ENCODE data around the gene SLC13A4. TPM values are rescaled to one million over a fixed set of nuclear protein-coding genes. Genes with fewer than 3 reads are reported as not detected.
"Not testable (repeated sequence)": the region's sequence is repeated elsewhere in the genome, so short reads cannot be mapped to it uniquely, and the experiment has no call there.

The SLC13A4 gene
- total RNA-seq, 1 donor from 2014 or later, result not detected

DNA sequence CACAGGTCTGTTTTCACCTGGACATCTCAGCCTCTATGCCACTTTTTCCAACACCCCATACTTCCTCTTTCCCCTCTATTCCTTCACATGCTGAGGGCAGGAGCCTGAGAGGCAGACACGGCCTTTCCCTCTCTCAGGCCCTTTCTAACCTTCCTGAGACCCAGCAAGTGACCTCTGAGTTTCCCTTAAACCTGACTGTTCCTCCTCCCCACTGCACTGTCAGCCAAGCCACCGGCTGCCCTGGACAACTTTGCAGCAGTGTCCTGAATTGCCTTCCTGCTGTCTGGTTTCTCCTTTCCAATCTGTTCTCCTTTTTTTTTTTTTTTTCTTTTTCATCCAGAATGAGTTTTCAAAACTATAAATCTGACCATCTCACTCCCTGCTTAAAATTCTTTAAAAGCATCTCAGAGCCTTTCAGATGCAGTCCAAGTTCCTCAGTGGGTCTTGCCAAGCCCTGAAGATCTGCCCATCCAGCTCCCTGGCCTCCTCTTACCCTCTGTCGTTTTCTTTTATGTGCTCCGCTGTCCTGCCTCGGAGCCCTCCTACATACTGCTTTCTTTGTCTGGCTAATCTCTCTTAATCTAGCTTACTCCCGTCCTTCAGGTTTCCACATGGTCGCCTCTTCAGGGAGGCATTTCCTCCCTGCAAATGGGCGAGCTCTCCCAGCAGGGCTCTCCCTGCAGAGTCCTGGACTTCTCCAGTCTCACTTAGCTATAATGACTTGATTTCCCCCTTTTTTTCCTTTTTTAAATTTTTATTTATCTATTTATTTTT is 30.5 kb downstream of the SLC13A4 start:
- no peaks in the 10 kb centered on the region for H3K9me3 ChIP-seq
- DNase-seq (ENCODE audit: extremely low spot score in 2 of 2), result no peak
- intact Hi-C loops (cut with DNase I), result no loop called here
- H3K36me3 ChIP-seq, result peaks cover 0 to 7% of the 10 kb centered on the region in 2 donors
- no peak overlapping the region for H3K4me3 ChIP-seq
- H3K27ac ChIP-seq, result no peak overlapping the region
- no peaks in the 10 kb centered on the region for H3K27me3 ChIP-seq
- TF ChIP-seq POLR2A (IDR thresholded peaks at IDR 0.05) (no peak), POLR2AphosphoS5 (IDR thresholded peaks at IDR 0.05; ENCODE audit: insufficient read depth in 1 of 2, low read depth in 1 of 2) (no peak)
- TF ChIP-seq, protein P1, sequence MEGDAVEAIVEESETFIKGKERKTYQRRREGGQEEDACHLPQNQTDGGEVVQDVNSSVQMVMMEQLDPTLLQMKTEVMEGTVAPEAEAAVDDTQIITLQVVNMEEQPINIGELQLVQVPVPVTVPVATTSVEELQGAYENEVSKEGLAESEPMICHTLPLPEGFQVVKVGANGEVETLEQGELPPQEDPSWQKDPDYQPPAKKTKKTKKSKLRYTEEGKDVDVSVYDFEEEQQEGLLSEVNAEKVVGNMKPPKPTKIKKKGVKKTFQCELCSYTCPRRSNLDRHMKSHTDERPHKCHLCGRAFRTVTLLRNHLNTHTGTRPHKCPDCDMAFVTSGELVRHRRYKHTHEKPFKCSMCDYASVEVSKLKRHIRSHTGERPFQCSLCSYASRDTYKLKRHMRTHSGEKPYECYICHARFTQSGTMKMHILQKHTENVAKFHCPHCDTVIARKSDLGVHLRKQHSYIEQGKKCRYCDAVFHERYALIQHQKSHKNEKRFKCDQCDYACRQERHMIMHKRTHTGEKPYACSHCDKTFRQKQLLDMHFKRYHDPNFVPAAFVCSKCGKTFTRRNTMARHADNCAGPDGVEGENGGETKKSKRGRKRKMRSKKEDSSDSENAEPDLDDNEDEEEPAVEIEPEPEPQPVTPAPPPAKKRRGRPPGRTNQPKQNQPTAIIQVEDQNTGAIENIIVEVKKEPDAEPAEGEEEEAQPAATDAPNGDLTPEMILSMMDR (IDR thresholded peaks at IDR 0.05), result no peak
- peaks cover 10% of the 10 kb centered on the region for H3K4me1 ChIP-seq

DNA sequence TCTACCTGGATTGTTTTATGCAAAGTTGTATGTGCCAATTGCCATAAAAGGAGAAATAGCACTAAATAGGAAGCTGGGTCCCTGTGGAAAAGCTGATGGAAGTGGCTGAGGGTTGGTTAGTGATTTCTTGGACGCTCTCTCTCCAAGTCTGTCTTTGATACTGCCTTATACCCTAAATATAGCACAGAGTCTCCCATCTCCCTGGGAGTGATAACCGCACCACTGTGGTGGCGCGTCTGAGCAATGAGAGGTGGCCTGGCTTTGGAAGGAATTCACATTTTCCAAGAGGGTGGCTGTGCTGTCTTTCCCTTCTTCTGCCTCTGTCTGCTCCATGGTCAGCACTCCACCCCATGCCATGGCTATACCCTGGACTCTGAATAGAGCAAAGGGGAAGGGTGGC is 34.4 kb downstream of the SLC13A4 start:
- no peak for TF ChIP-seq POLR2AphosphoS5 (IDR thresholded peaks at IDR 0.05; ENCODE audit: insufficient read depth in 1 of 2, low read depth in 1 of 2)
- TF ChIP-seq, protein P1 (IDR thresholded peaks at IDR 0.05), result no peak
- TF ChIP-seq POLR2A (IDR thresholded peaks at IDR 0.05), result no peak
- no peaks in the 10 kb centered on the region for H3K27me3 ChIP-seq
- peaks cover 10% of the 10 kb centered on the region for H3K4me1 ChIP-seq
- no peaks in the 10 kb centered on the region for H3K9me3 ChIP-seq
- no peak overlapping the region for H3K4me3 ChIP-seq
- no peak overlapping the region for H3K27ac ChIP-seq
- DNase-seq (ENCODE audit: extremely low spot score in 2 of 2), result no peak
- H3K36me3 ChIP-seq, result peaks cover 0 to 27% of the 10 kb centered on the region in 2 donors
- intact Hi-C loops (cut with DNase I), result no loop called here

DNA sequence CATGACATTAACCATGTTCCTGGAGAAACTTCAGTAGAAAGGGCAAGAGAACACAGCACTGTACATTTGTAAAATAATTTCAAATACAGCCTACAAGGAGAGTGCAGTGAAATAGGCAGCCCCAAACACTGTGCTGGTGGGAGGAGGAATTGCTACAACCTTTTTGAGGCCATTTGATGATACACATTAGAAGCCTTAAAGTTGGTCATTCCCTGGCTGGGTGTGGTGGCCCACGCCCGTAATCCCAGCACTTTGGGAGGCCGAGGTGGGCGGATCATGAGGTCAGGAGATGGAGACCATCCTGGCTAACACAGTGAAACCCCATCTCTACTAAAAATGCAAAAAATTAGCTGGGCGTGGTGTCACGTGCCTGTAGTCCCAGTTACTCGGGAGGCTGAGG is 35.4 kb downstream of the SLC13A4 start:
- H3K9me3 ChIP-seq; DNase-seq (ENCODE audit: extremely low spot score in 2 of 2); H3K4me3 ChIP-seq; H3K4me1 ChIP-seq; intact Hi-C loops (cut with DNase I); H3K27ac ChIP-seq; H3K27me3 ChIP-seq: not testable (repeated sequence)
- H3K36me3 ChIP-seq, result peaks cover 0 to 27% of the 10 kb centered on the region in 2 donors

- H3K9me3 ChIP-seq, result no peaks in the 10 kb centered on the region
- DNase-seq (ENCODE audit: extremely low spot score in 2 of 2), result no peak
- intact Hi-C loops (cut with DNase I), result no loop called here
- peaks cover 6% of the 10 kb centered on the region for H3K4me1 ChIP-seq
- H3K36me3 ChIP-seq, result peaks cover 0 to 27% of the 10 kb centered on the region in 2 donors
- H3K4me3 ChIP-seq, result no peak overlapping the region
- no peaks in the 10 kb centered on the region for H3K27me3 ChIP-seq
- H3K27ac ChIP-seq, result no peak overlapping the region
- TF ChIP-seq POLR2A (IDR thresholded peaks at IDR 0.05), result no peak
- TF ChIP-seq POLR2AphosphoS5 (IDR thresholded peaks at IDR 0.05; ENCODE audit: insufficient read depth in 1 of 2, low read depth in 1 of 2), result no peak
- TF ChIP-seq, protein P1 (IDR thresholded peaks at IDR 0.05), result no peak
These were observed 35.9 kb downstream of the SLC13A4 start for GRCh38 chr7:135692055-135692454.

DNA sequence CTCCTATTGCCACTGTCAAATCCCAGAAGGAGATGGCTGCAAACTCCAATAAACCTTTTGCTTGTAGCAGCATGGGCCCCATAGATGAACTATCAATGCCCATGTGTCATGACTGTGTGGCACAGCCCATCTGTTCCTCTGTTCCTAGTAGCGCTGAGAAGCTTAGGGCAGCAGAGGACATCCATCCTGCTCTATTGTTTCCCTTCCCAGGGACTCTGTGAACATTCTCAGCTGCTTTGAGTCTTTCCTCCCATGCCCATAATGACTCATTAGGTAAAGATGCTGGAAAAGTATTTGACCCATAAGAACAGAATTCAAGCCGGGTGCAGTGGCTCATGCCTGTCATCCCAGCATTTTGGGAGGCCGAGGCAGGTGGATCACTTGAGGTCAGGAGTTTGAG is 37.4 kb downstream of the SLC13A4 start:
- no peaks in the 10 kb centered on the region for H3K9me3 ChIP-seq
- intact Hi-C loops (cut with DNase I), result no loop called here
- no peaks in the 10 kb centered on the region for H3K4me1 ChIP-seq
- peaks cover 0 to 27% of the 10 kb centered on the region in 2 donors for H3K36me3 ChIP-seq
- no peak overlapping the region for H3K4me3 ChIP-seq
- no peak for DNase-seq (ENCODE audit: extremely low spot score in 2 of 2)
- H3K27ac ChIP-seq, result no peak overlapping the region
- TF ChIP-seq POLR2A (IDR thresholded peaks at IDR 0.05), result no peak
- TF ChIP-seq, protein P1 (IDR thresholded peaks at IDR 0.05), result no peak
- TF ChIP-seq POLR2AphosphoS5 (IDR thresholded peaks at IDR 0.05; ENCODE audit: insufficient read depth in 1 of 2, low read depth in 1 of 2), result no peak
- H3K27me3 ChIP-seq, result no peaks in the 10 kb centered on the region
